NAMALWA (cell line): Measurements from ENCODE around the gene ABCC3.

Experiments used
- DNase-seq: peaks from one replicate; pipeline ENCODE4 v3.0.0-alpha.2; 2015; ENCODE audit warnings: low spot score

ABCC3 gene

GRCh38 chr17:50634224-50634914 is at the start of gene ABCC3:
TSS of gene ABCC3 (plus strand) at chr17:50634881. CDS start at chr17:50634937, 56 bp downstream.
- no peak for DNase-seq

- no peak for DNase-seq
These were observed 49.3 kb upstream of the ABCC3 start for GRCh38 chr17:50585346-50585745.

- DNase-seq: no peak
These were observed 48.8 kb upstream of the ABCC3 start for GRCh38 chr17:50585891-50586290.

- DNase-seq: no peak
These were observed 48.0 kb upstream of the ABCC3 start for GRCh38 chr17:50586421-50587247.

GRCh38 chr17:50587571-50587970 is 47.1 kb upstream of the ABCC3 start:
- DNase-seq: no peak

GRCh38 chr17:50588391-50589049 is 46.2 kb upstream of the ABCC3 start:
- no peak for DNase-seq

GRCh38 chr17:50589095-50589705 is 45.5 kb upstream of the ABCC3 start:
- DNase-seq: no peak

- no peak for DNase-seq
These were observed 43.5 kb upstream of the ABCC3 start for GRCh38 chr17:50590946-50591737.

- DNase-seq: no peak
These were observed 41.4 kb upstream of the ABCC3 start for GRCh38 chr17:50593321-50593720.

- no peak for DNase-seq
These were observed 40.4 kb upstream of the ABCC3 start for GRCh38 chr17:50594128-50594823.

GRCh38 chr17:50594892-50595291 is 39.8 kb upstream of the ABCC3 start:
- DNase-seq: no peak

GRCh38 chr17:50596191-50597037 is 38.3 kb upstream of the ABCC3 start:
- DNase-seq: no peak

GRCh38 chr17:50598487-50598886 is 36.2 kb upstream of the ABCC3 start:
- DNase-seq: peak; percentile 61

GRCh38 chr17:50599606-50600005 is 35.1 kb upstream of the ABCC3 start:
- DNase-seq: no peak

- no peak for DNase-seq
These were observed 32.8 kb upstream of the ABCC3 start for GRCh38 chr17:50601823-50602375.

GRCh38 chr17:50602836-50603235 is 31.8 kb upstream of the ABCC3 start:
- no peak for DNase-seq

- peak; percentile 54 for DNase-seq
These were observed 31.3 kb upstream of the ABCC3 start for GRCh38 chr17:50603340-50603739.

GRCh38 chr17:50604513-50604912 is 30.2 kb upstream of the ABCC3 start:
- no peak for DNase-seq

GRCh38 chr17:50605429-50605828 is 29.3 kb upstream of the ABCC3 start:
- no peak for DNase-seq
